Thymus (tissue), 11 donors: ENCODE measurements around the gene MYO15B. TPM values are rescaled to one million over a fixed set of nuclear protein-coding genes. Genes with fewer than 3 reads are reported as not detected.

Experiments used
- DNase-seq, 9 donors: peaks; one replicate each; pipeline ENCODE4 v3.0.0-alpha.2; 2013; ENCODE audit warnings: low spot score in 9 of 9, low read depth in 6 of 9, missing footprints in 1 of 9
- H3K27ac ChIP-seq, 2 donors: one replicate each; pipeline ENCODE4 v1.5.1; 2013; ENCODE audit warnings: control low read depth in 1 of 2, low read depth in 1 of 2, low read length in 1 of 2, mild to moderate bottlenecking in 1 of 2, moderate library complexity in 1 of 2
- H3K27me3 ChIP-seq, 2 donors: one replicate each; pipeline ENCODE4 v1.5.1; 2013; ENCODE audit warnings: low read length in 1 of 2; ENCODE audit not compliant: control insufficient read depth in 2 of 2, insufficient read depth in 1 of 2
- H3K36me3 ChIP-seq, 2 donors: one replicate each; pipeline ENCODE4 v1.5.1; 2013; ENCODE audit warnings: low read length in 1 of 2, mild to moderate bottlenecking in 1 of 2, moderate library complexity in 1 of 2; ENCODE audit not compliant: control insufficient read depth in 2 of 2, insufficient read depth in 2 of 2
- H3K4me1 ChIP-seq, 2 donors: one replicate each; pipeline ENCODE4 v1.5.1; 2013; ENCODE audit warnings: low read length in 2 of 2; ENCODE audit not compliant: control insufficient read depth in 2 of 2, insufficient read depth in 2 of 2
- H3K4me3 ChIP-seq, 2 donors: one replicate each; pipeline ENCODE4 v1.5.1; 2013; ENCODE audit warnings: low read length in 2 of 2, control low read depth in 1 of 2, mild to moderate bottlenecking in 1 of 2
- H3K9me3 ChIP-seq, 2 donors: one replicate each; pipeline ENCODE4 v1.5.1; 2013; ENCODE audit warnings: low read length in 1 of 2, mild to moderate bottlenecking in 1 of 2; ENCODE audit not compliant: control insufficient read depth in 2 of 2, insufficient read depth in 1 of 2
- WGBS: extraction: QIAGEN DNeasy Blood & Tissue Kit; methylation state at CpG from one replicate; pipeline ENCODE4 v1.1.7; 2013; 5-methylcytosine and 5-hydroxymethylcytosine counted together
- polyA plus RNA-seq: library from polyadenylated mRNA; stranded (reverse); fragments of 200-250 nt; gene quantifications from one replicate; pipeline ENCODE4 v1.2.3, GENCODE V29; 2013
- total RNA-seq: library from RNA; stranded (reverse); fragments of 120-200 nt; gene quantifications from one replicate; pipeline ENCODE4 v1.2.4, GENCODE V29; 2013
- donor health status: healthy.

MYO15B gene
- total and polyA plus RNA-seq, 2 donors = 31.3 to 448 TPM

- H3K27me3 ChIP-seq = no peaks in the 10 kb centered on the region
- 97% methylated on average over 17 of the region's 17 CpGs for WGBS
- no peaks in the 10 kb centered on the region for H3K9me3 ChIP-seq
- H3K36me3 ChIP-seq = peaks cover 11 to 29% of the 10 kb centered on the region in 2 donors
- H3K4me3 ChIP-seq = no peak overlapping the region
- H3K27ac ChIP-seq = no peak overlapping the region
- H3K4me1 ChIP-seq = peaks cover 0 to 12% of the 10 kb centered on the region in 2 donors
- DNase-seq = no peak
Measured at GRCh38 chr17:75642784-75643642, 55.4 kb downstream of the MYO15B start.

GRCh38 chr17:75643643-75644017 lies 56.0 kb downstream of the MYO15B start:
- H3K36me3 ChIP-seq = peaks cover 11 to 29% of the 10 kb centered on the region in 2 donors
- 97% methylated on average over 7 of the region's 7 CpGs for WGBS
- DNase-seq = no peak
- H3K9me3 ChIP-seq = no peaks in the 10 kb centered on the region
- H3K27ac ChIP-seq = no peak overlapping the region
- H3K27me3 ChIP-seq = no peaks in the 10 kb centered on the region
- no peak overlapping the region for H3K4me3 ChIP-seq
- H3K4me1 ChIP-seq = peaks cover 0 to 12% of the 10 kb centered on the region in 2 donors

- H3K4me1 ChIP-seq = peaks cover 0 to 12% of the 10 kb centered on the region in 2 donors
- H3K27me3 ChIP-seq = no peaks in the 10 kb centered on the region
- H3K36me3 ChIP-seq = peaks cover 21% of the 10 kb centered on the region in 2 donors
- H3K27ac ChIP-seq = no peak overlapping the region
- no peaks in the 10 kb centered on the region for H3K9me3 ChIP-seq
- 83% methylated on average over 7 of the region's 7 CpGs for WGBS
- DNase-seq = no peak
- H3K4me3 ChIP-seq = no peak overlapping the region
Measured at GRCh38 chr17:75645501-75645888, 57.9 kb downstream of the MYO15B start.

GRCh38 chr17:75645889-75646637 lies 58.5 kb downstream of the MYO15B start:
- Histone ChIP-seq H3K27me3 (no peaks in the 10 kb centered on the region), H3K27ac (no peak overlapping the region), H3K9me3 (no peaks in the 10 kb centered on the region), H3K4me3 (no peak overlapping the region), H3K36me3 (peaks cover 26% of the 10 kb centered on the region in 2 donors), H3K4me1 (peaks cover 0 to 12% of the 10 kb centered on the region in 2 donors)
- DNase-seq = peak in 1 of 9 donors; percentile 29
- WGBS = 54% methylated on average over 17 of the region's 17 CpGs

- no peak overlapping the region for H3K4me3 ChIP-seq
- H3K9me3 ChIP-seq = no peaks in the 10 kb centered on the region
- no peak overlapping the region for H3K27ac ChIP-seq
- no peak for DNase-seq
- H3K27me3 ChIP-seq = no peaks in the 10 kb centered on the region
- peaks cover 26 to 28% of the 10 kb centered on the region in 2 donors for H3K36me3 ChIP-seq
- 96% methylated on average over 6 of the region's 6 CpGs for WGBS
- peaks cover 0 to 12% of the 10 kb centered on the region in 2 donors for H3K4me1 ChIP-seq
Measured at GRCh38 chr17:75646638-75646992, 59.0 kb downstream of the MYO15B start.

GRCh38 chr17:75647061-75647460 lies 59.5 kb downstream of the MYO15B start:
- H3K27me3 ChIP-seq = no peaks in the 10 kb centered on the region
- WGBS = 98% methylated on average over 7 of the region's 7 CpGs
- H3K4me3 ChIP-seq = no peak overlapping the region
- H3K4me1 ChIP-seq = peaks cover 0 to 12% of the 10 kb centered on the region in 2 donors
- H3K9me3 ChIP-seq = no peaks in the 10 kb centered on the region
- DNase-seq = no peak
- no peak overlapping the region for H3K27ac ChIP-seq
- H3K36me3 ChIP-seq = peaks cover 28% of the 10 kb centered on the region in 2 donors

- H3K4me1 ChIP-seq = peaks cover 0 to 15% of the 10 kb centered on the region in 2 donors
- peaks cover 32 to 36% of the 10 kb centered on the region in 2 donors for H3K36me3 ChIP-seq
- 98% methylated on average over 7 of the region's 7 CpGs for WGBS
- DNase-seq = no peak
- H3K4me3 ChIP-seq = no peak overlapping the region
- no peak overlapping the region for H3K27ac ChIP-seq
- H3K9me3 ChIP-seq = peaks cover 0 to 5% of the 10 kb centered on the region in 2 donors
- H3K27me3 ChIP-seq = no peaks in the 10 kb centered on the region
Measured at GRCh38 chr17:75647921-75648320, 60.3 kb downstream of the MYO15B start.

GRCh38 chr17:75649687-75650086 lies 62.1 kb downstream of the MYO15B start:
- H3K4me3 ChIP-seq = no peak overlapping the region
- H3K27me3 ChIP-seq = no peaks in the 10 kb centered on the region
- no peak for DNase-seq
- H3K9me3 ChIP-seq = peaks cover 0 to 5% of the 10 kb centered on the region in 2 donors
- 99% methylated on average over 6 of the region's 6 CpGs for WGBS
- peaks cover 0 to 17% of the 10 kb centered on the region in 2 donors for H3K4me1 ChIP-seq
- H3K36me3 ChIP-seq = peaks cover 26 to 36% of the 10 kb centered on the region in 2 donors
- H3K27ac ChIP-seq = no peak overlapping the region

- H3K36me3 ChIP-seq = peaks cover 29 to 36% of the 10 kb centered on the region in 2 donors
- no peak overlapping the region for H3K27ac ChIP-seq
- peaks cover 0 to 14% of the 10 kb centered on the region in 2 donors for H3K4me1 ChIP-seq
- no peak overlapping the region for H3K4me3 ChIP-seq
- WGBS = 98% methylated on average over 7 of the region's 7 CpGs
- no peaks in the 10 kb centered on the region for H3K27me3 ChIP-seq
- peaks cover 0 to 5% of the 10 kb centered on the region in 2 donors for H3K9me3 ChIP-seq
- no peak for DNase-seq
Measured at GRCh38 chr17:75650874-75651273, 63.3 kb downstream of the MYO15B start.
